Uterus (tissue), 2 donors: ENCODE measurements around the gene SP110.

ENCODE experiments used
- POLR2A ChIP-seq, 2 donors: fragments of 450-650 bp; IDR thresholded peaks; one replicate each; pipeline ENCODE4 v1.6.1; 2016; ENCODE audit warnings: antibody characterized with exemption in 2 of 2, mild to moderate bottlenecking in 1 of 2, moderate library complexity in 1 of 2
- TF ChIP-seq, protein P1 (sequence below), 4 experiments: fragments of 200-600 bp in 2 of 4; fragments of 450-650 bp in 2 of 4; sonication (generic) in 2 of 4; IDR thresholded peaks; one replicate each; pipeline ENCODE4 v1.5.1; 2016 to 2019; ENCODE audit warnings: antibody characterized with exemption in 4 of 4, mild to moderate bottlenecking in 2 of 4, moderate library complexity in 1 of 4

DNA sequence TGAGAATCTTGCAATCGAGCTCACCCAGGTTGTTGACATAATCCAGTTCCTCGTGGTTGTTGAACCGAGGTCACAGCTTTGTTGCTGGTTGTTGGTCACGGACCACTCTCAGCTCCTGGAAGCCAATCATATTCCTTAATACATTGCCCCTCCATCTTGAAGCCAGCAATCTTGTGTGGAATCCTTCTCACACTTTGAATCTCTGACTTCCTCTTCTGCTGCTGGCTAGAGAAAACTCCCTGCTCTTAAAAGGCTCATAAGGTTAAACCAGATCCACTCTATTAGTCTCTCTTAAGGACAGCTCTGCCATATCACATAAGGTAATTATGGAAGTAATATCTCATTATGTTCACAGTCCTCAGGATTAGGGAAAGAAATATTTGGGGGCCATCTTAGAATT lies 46.9 kb upstream of the SP110 start:
- TF ChIP-seq, protein P1, sequence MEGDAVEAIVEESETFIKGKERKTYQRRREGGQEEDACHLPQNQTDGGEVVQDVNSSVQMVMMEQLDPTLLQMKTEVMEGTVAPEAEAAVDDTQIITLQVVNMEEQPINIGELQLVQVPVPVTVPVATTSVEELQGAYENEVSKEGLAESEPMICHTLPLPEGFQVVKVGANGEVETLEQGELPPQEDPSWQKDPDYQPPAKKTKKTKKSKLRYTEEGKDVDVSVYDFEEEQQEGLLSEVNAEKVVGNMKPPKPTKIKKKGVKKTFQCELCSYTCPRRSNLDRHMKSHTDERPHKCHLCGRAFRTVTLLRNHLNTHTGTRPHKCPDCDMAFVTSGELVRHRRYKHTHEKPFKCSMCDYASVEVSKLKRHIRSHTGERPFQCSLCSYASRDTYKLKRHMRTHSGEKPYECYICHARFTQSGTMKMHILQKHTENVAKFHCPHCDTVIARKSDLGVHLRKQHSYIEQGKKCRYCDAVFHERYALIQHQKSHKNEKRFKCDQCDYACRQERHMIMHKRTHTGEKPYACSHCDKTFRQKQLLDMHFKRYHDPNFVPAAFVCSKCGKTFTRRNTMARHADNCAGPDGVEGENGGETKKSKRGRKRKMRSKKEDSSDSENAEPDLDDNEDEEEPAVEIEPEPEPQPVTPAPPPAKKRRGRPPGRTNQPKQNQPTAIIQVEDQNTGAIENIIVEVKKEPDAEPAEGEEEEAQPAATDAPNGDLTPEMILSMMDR (IDR thresholded peaks at IDR 0.05): no peak
- no peak for TF ChIP-seq POLR2A (IDR thresholded peaks at IDR 0.05)
